GM12875 (cell line): ENCODE data around the gene ERF.
A peak's percentile ranks its signal among the peaks of the same experiment; 100 is the strongest.

Experiments
- H3K4me3 ChIP-seq: one replicate; pipeline ENCODE4 v1.5.1; 2011; ENCODE audit warnings: low read depth, low read length, control low read depth
- CTCF ChIP-seq: IDR thresholded peaks from 2 replicates; pipeline ENCODE4 v1.5.1; 2011; ENCODE audit warnings: low read depth, mild to moderate bottlenecking, control low read depth, inconsistent platforms, low read length, moderate library complexity, borderline replicate concordance; ENCODE audit not compliant: insufficient read depth

The ERF gene

DNA sequence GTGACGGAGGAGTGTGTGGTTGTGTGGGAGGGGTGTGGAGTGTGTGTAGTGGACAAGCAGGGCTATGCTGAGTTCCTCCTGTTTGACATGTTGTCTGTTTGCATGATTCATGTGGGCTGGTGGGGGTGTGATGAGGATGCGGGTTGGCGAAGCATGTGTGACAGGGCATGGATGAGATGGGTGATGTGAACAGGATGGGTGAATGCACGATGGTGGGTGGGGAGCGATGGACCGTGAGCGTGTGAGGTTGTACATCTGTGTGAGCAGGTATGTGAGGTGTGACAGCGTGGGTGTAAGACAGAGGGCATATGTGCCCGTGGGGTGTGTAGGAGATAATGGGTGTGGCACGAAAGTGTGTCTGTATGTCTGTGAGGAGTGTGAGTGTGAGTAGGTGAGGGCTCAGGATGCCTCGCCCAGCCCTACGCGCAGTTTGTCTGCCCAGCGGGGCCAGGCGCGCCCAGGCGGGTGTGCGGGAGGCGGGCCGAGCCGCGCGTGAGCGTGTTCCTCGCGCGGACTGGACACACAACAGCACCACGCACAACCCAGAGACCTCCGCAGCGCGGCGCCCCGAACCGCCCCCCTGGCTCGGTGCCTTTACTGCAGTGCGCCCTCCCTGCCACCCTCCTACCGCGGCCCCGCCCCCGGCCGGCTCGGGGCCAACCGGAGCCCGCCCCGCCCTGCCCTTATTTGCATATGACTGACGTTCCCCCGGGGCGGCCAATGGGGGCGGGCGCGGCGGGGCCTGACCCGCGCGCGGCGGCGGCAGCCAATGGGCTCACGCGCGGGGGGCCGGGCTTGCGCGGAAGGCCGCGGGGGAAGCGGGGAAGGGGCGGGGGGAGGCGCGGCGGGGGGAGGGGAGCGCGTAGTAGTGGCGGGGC is 28.5 kb upstream of the ERF start:
- H3K4me3 ChIP-seq = peak overlapping the region; percentile 54
- no peak for TF ChIP-seq CTCF

DNA sequence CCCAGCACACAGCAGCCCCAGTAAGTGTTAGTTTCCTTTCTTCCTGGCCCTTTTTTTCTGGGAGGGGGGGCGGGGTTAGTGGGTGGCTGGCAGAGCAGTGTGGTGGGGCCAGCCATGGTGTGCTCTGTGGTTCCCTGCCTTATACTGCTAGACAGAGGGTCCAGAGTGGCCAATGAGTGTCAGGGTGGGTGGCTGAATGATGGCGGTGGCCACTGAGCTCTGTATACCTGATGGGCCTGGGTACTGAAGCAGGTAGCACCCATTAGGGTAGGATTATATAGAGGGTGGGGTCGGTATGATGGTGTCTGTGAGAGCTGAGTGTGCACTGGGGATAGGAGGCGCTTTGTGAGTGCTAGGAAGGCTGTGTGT is 27.9 kb upstream of the ERF start:
- H3K4me3 ChIP-seq = no peak overlapping the region
- no peak for TF ChIP-seq CTCF

DNA sequence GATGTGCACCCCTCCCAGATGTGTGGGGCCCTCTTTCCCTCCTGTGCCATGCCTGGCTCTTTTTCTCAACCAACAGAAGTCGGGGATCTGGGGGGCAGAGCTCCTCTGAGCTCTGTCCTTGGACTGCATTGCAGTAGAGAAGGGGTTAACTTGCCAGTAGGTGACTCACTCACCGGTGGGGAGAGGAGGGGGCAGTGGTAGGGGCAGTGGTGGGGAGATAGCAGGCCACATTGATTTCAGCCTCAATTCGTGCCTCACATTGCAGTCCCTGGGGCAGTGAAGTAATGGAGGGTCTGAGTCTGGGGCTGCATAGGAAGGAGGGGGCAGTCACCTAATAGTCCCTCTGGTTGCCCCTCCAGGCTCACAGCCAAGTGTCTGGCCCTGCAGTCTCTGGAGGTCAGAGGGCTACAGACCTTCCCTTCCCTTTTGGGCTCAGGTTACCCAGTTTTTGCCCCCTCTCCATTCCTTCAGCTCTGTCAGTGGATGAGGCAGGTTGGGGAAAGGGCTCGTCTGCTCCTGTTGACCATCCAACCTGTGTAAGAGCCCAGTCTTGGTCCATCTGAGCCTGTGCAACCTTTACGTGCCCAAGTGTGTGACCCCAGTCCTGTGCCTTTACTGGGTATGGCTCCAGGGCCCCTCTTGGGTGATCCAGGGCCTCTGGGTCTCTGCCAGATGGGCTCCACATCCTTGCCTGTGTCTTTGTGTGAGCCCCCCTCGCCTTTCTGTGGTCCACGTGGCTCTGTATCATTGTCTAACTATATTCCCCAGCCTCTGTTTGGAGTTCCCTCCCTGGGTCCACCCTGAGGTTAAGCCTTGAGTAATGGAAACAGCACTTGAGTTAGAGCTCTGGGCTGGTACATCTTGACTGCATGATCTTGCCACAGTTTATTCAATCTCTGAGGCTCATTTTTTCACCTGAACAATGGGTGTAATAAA is 27.2 kb upstream of the ERF start:
- H3K4me3 ChIP-seq = no peak overlapping the region
- TF ChIP-seq CTCF = no peak

GRCh38 chr19:42281146-42281826 is 26.4 kb upstream of the ERF start:
- peak overlapping the region; percentile 31 for H3K4me3 ChIP-seq
- TF ChIP-seq CTCF = peak; percentile 34

- TF ChIP-seq CTCF = no peak
- peak overlapping the region; percentile 77 for H3K4me3 ChIP-seq
Observed at GRCh38 chr19:42280815-42281145, 25.9 kb upstream of the ERF start.

DNA sequence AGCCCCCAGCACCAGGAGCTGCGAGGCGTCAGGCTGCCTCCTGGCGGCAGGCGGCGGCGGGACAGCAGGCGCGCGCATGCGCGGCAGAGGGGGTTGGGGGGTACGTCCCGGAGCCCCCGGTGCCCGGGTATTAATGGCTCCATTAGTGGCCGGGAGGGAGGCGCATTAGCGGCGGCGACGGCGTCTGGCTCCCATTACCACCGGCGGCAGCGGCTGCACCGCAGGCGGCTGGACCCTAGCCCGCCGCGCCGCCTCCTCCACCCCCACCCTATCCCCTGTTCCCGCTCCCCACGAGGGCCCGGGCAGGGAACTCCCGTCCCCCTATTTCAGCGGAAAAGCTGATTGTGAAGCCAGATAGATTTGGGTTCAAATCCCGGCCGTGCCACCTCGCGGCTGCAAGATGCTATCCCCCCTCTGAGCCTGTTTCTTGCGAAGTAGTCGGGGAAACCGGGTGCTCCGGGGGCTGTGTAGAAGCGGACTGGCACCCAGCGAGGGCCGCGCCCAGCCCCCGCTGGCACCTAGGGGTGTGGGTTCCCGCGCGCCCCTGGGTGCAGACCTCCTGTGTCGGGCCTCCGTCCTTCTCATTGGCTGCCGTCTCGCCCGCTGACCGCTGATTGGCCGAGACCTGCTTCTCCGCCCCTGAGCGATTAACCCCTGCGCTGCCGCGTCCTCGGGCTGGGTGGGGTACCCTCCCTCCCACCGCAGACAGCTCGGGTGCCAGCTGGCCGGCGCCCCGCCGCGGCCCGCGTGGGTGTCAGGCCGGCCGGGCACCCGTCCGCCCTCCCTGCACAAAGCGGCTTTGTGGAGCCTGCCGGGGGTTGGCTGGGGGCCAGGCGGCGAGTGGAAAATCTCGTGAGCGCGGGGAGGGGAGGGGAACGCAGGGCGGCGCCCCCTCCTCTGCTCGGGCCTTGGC is 25.2 kb upstream of the ERF start:
- peak; percentile 86 for TF ChIP-seq CTCF
- H3K4me3 ChIP-seq = peak overlapping the region; percentile 77
